EL (cell line): ENCODE data around the gene SNX2.
A peak's percentile ranks its signal among the peaks of the same experiment; 100 is the strongest.

Experiments used
- DNase-seq: peaks from one replicate; pipeline ENCODE4 v3.0.0-alpha.2; 2016

SNX2 gene

DNA sequence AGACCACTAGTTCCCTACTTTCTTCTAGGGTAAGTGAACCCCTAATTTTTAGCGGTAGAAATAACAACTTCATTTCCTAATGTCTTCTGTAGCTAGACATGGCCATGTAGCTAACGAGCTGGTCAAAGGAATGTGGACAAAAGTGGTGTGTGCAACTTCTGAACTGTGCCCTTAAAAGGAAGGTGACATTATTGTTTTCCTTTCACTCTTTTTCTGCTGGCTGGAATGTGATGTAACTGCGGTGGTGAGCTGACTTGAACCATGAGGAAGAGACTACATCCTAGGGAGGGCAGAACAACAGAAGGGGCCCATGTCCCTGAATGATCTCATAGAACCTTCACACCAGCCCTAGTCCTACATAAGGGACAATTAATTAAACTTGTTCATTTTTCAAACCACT, 1.3 kb upstream of the SNX2 start:
- no peak for DNase-seq

GRCh38 chr5:122774519-122774860, 390 bp upstream of the SNX2 start:
- DNase-seq: no peak

- DNase-seq: peak; percentile 15
Observed at GRCh38 chr5:122775550-122776542, 966 bp downstream of the SNX2 start.

DNA sequence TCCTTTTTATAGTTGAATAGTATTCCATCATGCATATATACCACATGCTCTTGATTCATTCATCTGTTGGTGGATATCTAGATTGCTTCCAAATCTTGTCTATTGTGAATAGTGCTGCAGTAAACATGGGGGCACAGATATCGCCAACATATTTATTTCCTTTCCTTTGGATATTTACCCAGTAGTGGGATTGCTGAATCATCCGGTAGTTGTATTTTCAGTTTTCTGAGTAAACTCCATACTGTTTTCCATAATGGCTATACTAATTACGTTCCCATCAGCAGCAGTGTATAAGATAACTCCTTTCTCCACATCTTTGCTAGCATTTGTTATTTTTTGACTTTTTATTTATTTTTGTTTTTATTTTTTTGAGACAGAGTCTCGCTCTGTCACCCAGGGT, 3.3 kb downstream of the SNX2 start:
- no peak for DNase-seq

- DNase-seq: no peak
Observed at GRCh38 chr5:122779451-122779850, 4.6 kb downstream of the SNX2 start.

GRCh38 chr5:122780296-122780695, 5.4 kb downstream of the SNX2 start:
- no peak for DNase-seq

DNA sequence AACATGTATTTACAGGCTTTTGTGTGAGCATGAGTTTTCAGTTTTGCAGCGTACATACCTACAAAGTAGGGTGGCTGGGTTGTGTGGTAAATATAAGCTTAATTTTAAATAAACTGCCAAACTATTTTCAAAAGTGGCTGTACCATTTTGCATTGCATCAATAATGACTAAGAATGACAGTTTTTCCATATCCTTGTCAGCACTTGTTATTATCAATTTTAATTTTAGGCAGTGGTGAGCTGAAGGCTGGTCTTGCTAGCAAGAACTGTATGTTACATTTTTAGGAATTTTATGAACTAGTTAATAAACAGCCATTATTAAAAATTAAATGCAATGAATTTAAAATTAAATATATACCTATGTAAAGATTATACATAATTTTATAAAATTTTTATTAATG, 6.6 kb downstream of the SNX2 start:
- no peak for DNase-seq

GRCh38 chr5:122785294-122785693, 10.4 kb downstream of the SNX2 start:
- DNase-seq: no peak

DNA sequence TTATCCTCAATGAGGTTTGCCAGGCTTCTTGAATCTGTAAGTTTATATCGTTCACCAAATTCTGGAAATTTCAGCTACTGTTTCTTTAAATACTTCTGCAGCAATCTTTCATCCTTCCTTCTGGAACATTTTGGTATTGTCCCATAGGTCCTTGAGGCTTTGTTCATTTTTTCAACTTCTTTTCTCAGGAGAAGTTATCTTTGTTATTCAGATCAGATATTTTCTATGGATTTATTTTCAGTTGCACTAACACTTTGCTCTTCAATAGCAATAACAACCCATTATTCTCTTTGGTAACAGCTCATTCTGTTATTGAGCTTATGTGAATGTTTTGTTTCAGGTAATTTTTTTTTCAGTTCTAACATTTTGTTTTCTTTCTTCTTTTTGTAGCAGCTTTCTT, 13.5 kb downstream of the SNX2 start:
- DNase-seq: no peak

DNA sequence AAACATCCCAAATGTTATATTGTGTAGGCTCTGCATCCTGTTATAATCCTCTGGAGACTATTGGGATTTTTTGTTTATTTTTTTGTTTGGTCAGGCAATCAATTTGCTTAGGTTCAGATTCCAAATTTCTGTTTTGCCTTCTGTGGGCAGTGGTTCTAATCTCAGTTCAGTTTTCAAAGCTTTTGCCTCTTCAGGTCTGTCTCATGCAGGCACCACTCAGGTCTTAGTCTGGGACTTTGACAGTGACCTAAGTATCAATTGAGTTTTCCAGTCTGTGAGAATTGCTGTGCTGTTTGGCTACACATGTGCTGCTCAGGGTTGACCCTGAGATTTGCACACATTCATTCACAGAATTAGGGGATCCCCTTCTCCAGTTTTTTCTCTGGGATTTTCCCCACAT, 14.1 kb downstream of the SNX2 start:
- no peak for DNase-seq

- DNase-seq: no peak
Observed at GRCh38 chr5:122789461-122790171, 14.7 kb downstream of the SNX2 start.

DNA sequence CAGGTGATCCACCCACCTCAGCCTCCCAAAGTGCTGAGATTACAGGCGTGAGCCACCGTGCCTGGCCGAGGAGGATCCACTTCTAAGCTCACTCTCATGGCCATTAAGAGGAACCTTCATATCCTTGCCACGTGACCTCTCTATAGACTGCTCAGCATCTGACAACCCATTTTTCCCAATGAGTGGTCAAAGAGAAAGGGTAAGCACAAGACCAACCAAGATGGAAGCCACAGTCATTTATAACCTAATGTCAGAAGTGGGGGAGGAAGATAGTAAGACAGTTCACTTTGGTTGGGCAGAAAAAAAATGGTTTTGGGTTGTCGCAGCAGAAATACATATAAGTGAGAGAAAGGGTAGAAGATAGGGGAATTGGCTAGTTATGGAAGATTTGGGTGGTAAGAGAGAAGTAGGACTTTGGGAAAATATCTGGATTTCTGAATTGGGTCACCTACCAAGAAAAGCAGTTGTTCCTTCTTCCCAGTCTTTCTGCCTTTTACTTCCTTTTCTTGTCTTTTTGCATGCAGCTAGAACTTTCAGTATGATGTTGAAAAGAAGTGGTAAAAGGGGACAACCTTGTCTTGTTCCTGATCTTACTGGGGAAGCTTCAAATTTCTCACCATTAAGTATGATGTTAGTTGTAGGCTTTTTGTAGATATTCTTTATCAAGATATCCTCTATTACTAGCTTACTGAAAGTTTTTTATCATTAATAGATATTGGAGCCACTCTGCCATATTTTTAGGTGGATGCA, 15.6 kb downstream of the SNX2 start:
- DNase-seq: no peak

- DNase-seq: peak; percentile 38
Observed at GRCh38 chr5:122805481-122805880, 30.6 kb downstream of the SNX2 start.

DNA sequence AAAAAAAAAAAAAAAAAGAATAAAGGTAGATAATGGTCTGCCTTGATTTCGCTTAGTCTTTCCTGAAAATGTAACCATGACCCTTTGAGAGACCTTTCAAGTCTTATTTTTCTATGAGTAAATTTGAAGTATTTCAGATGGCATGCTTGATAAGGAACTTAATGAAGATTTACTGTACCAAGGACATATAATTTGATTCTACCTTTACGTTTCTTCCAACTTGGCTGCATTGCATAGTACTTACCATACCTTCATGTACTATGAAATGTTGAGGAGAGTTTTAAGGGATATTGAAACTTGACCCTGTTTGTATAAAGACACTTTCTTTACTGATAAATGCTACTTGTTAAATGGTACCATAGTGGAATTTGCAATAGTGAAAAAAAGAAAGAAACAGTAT, 35.5 kb downstream of the SNX2 start:
- no peak for DNase-seq

DNA sequence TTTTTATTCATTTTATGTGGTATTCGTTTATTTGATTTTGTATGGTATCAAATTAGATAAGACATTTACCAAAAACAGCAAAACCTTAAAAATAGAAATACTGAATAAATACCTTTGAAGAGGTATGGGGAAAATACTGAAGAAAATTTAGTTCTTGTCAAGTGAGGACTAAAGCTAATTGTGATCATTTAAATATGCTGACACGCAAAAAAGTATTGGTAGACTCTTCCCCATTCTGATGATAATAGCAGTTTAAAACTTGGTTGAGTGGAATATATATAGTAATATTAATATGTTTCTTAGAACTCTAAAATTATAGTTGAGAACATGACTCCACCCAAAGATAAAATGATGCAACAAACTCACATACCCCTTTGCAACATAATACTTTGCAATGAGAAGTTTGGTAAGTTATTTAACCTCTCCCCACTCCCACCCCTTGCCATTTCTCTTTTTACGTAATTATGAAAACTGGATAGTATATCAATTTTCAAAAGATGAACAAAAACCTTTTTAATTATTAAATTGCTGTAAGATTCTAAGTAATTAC, 40.4 kb downstream of the SNX2 start:
- DNase-seq: no peak

- no peak for DNase-seq
Observed at GRCh38 chr5:122816756-122817155, 41.9 kb downstream of the SNX2 start.

DNA sequence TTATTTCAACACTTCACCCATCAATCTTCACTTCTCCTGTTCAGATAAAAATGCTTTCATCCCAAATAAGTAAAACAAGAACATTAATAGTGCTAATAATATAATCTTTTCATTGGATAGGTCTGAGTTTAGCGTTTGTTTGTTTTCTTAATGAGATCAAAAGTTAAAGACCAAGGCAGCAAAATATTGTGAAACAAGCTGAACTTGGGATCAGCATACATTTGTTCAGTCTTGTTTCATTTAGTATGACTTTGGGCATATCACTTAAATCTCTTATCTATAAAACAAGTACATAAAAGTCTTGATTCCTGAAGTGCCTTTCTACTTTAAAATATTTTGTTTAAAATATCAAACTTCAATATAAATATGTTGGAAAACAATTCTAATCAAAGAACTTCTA, 57.1 kb downstream of the SNX2 start:
- no peak for DNase-seq

DNA sequence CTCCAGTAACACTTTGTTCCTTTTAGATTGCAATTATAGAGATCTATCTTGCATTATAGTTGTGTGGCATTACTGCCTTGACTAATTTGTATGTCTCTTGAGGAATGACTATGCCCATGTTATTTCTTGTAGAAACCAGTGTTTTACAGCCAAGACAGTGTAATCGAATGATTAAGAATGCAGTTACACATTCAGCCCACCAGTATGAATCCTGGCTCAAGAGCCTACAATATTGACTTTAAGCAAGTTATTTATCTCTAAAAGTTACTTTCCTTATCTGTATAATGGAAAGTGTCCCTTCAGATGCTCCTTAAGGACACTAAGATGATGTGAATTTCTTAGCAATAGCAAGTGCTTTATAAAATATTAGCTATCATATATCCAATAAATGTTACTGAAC, 60.8 kb downstream of the SNX2 start:
- DNase-seq: no peak

GRCh38 chr5:122836947-122837346, 62.1 kb downstream of the SNX2 start:
- DNase-seq: no peak

DNA sequence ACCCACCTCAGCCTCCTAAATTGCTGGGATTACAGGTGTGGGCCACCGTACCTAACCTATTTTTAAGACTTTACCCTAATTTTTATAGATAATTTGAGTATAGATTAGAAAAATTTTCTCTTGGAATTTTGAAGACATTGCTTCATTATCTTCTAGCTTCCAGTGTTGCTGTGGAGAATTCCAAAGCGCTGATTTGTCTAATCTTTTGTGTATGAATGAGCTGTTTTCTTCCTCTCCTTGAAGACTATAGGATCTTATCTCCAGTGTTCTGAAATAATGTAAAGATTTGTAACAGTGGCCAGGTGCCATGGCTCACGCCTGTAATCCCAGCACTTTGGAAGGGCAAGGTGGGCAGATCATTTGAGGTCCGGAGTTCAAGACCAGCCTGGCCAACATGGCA, 64.9 kb downstream of the SNX2 start:
- DNase-seq: no peak

DNA sequence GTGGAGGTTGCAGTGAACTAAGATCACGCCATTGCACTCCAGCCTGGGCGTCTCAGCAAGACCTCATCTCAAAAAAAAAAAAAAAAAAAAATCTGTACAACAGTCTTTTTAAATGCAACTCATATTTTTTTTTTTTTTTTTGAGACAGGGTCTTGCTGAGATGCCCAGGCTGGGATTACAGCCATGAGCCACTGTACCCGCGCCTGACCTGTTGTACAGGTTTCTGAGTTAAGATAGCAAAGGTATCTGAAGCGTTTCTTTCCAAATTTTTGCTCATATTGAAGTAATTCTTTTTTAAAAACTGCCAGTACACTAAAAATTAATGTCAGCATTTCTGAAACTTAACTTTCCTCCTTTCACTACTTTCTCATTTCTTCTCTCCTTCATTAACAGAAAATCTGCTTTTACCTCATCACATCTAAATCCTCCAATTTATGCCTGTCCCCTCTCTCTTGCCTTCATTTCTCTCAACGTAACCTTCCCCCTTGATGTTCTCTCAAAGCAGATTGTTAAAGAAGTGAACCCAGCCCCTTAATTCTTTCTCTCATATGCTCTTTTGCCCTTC, 67.2 kb downstream of the SNX2 start:
- DNase-seq: no peak

DNA sequence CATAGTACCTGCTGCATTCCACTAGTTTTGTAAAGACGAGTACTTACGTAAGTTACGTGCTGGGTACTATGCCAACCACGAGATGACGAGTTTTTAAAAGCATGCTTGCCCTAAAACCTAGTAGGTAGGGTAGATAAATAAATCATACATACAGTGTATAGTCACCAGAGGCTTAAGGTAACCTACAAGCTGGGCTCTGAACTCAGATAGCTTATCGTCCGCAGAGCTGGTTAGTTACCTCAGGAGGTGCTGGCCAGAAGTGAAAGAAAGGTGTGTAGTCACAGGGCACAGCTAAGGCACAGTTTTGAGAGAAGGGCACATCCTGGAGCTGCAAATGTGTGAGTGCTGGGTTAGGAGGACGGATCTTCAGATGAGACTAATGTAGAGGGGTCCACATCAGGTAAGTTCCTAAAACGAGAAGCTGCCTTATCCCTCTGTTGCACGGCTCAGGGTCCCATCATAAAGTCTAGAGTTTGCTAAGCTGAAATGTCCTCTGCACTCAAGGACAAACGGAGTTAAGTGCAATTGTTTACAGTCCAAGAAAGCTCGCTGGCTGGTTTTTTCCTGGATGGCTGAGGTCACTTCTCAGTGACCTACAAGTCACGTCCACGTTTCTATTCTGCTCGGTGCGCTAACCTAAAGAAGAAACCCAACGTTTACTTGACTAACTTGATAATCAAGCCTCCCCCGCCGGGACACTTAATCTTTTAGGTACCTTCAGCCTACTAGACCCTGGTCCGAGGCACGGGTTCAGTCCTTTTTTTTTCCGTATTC, 69.4 kb downstream of the SNX2 start:
- no peak for DNase-seq
